Liver (tissue), 3 donors: ENCODE data around the gene SMIM35.

Experiments
- CTCF ChIP-seq: fragments of 150-350 bp; IDR thresholded peaks from 2 replicates; pipeline ENCODE4 v1.5.1; 2017; ENCODE audit warnings: improper control_type of control experiment, low read depth, low read length; ENCODE audit not compliant: missing input control
- EGR1 ChIP-seq, 2 donors: IDR thresholded peaks; 2 replicates each; pipeline ENCODE4 v1.6.1; 2016 to 2018; ENCODE audit warnings: antibody characterized with exemption in 2 of 2, low read depth in 2 of 2
- FOXA2 ChIP-seq: IDR thresholded peaks from 2 replicates; pipeline ENCODE4 v1.6.1; 2016; ENCODE audit warnings: antibody characterized with exemption
- JUND ChIP-seq, 2 donors: IDR thresholded peaks; 2 replicates each; pipeline ENCODE4 v1.6.1; 2016; ENCODE audit warnings: antibody characterized with exemption in 2 of 2
- MAX ChIP-seq: IDR thresholded peaks from 2 replicates; pipeline ENCODE4 v1.6.1; 2016; ENCODE audit warnings: antibody characterized with exemption
- NR2F2 ChIP-seq: IDR thresholded peaks from 2 replicates; pipeline ENCODE4 v1.6.1; 2016; ENCODE audit warnings: antibody characterized with exemption
- RAD21 ChIP-seq, 2 donors: IDR thresholded peaks; 2 replicates each; pipeline ENCODE4 v1.6.1; 2016; ENCODE audit warnings: antibody characterized with exemption in 2 of 2, mild to moderate bottlenecking in 2 of 2
- RXRA ChIP-seq, 2 donors: IDR thresholded peaks; 2 replicates each; pipeline ENCODE4 v1.6.1; 2017 to 2018; ENCODE audit warnings: antibody characterized with exemption in 2 of 2, mild to moderate bottlenecking in 1 of 2
- SP1 ChIP-seq: IDR thresholded peaks from 2 replicates; pipeline ENCODE4 v1.6.1; 2018; ENCODE audit warnings: antibody characterized with exemption, mild to moderate bottlenecking
- TAF1 ChIP-seq: conservative IDR thresholded peaks from 2 replicates; pipeline ENCODE4 v1.6.1; 2016; ENCODE audit warnings: antibody characterized with exemption, mild to moderate bottlenecking
- YY1 ChIP-seq: IDR thresholded peaks from 2 replicates; pipeline ENCODE4 v1.6.1; 2016; ENCODE audit warnings: antibody characterized with exemption, mild to moderate bottlenecking
- TF ChIP-seq, protein P1 (sequence below): IDR thresholded peaks from 2 replicates; pipeline ENCODE4 v1.6.1; 2016; ENCODE audit warnings: antibody characterized with exemption
- TF ChIP-seq, protein P2 (sequence below): IDR thresholded peaks from 2 replicates; pipeline ENCODE4 v1.6.1; 2016; ENCODE audit warnings: antibody characterized with exemption
- TF ChIP-seq, protein P3 (sequence below): IDR thresholded peaks from 2 replicates; pipeline ENCODE4 v1.6.1; 2016; ENCODE audit warnings: antibody characterized with exemption, mild to moderate bottlenecking
- donor health status: healthy.
- donor health status: healthy.

GRCh38 chr11:118111019-118111743 lies 24.4 kb upstream of the SMIM35 start:
- no peak for TF ChIP-seq JUND (IDR thresholded peaks at IDR 0.05)
- no peak for TF ChIP-seq CTCF
- no peak for TF ChIP-seq RAD21 (IDR thresholded peaks at IDR 0.05)
- TF ChIP-seq, protein P1, sequence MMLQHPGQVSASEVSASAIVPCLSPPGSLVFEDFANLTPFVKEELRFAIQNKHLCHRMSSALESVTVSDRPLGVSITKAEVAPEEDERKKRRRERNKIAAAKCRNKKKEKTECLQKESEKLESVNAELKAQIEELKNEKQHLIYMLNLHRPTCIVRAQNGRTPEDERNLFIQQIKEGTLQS: no peak
- TF ChIP-seq, protein P2, sequence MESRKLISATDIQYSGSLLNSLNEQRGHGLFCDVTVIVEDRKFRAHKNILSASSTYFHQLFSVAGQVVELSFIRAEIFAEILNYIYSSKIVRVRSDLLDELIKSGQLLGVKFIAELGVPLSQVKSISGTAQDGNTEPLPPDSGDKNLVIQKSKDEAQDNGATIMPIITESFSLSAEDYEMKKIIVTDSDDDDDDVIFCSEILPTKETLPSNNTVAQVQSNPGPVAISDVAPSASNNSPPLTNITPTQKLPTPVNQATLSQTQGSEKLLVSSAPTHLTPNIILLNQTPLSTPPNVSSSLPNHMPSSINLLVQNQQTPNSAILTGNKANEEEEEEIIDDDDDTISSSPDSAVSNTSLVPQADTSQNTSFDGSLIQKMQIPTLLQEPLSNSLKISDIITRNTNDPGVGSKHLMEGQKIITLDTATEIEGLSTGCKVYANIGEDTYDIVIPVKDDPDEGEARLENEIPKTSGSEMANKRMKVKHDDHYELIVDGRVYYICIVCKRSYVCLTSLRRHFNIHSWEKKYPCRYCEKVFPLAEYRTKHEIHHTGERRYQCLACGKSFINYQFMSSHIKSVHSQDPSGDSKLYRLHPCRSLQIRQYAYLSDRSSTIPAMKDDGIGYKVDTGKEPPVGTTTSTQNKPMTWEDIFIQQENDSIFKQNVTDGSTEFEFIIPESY: no peak
- TF ChIP-seq, protein P3, sequence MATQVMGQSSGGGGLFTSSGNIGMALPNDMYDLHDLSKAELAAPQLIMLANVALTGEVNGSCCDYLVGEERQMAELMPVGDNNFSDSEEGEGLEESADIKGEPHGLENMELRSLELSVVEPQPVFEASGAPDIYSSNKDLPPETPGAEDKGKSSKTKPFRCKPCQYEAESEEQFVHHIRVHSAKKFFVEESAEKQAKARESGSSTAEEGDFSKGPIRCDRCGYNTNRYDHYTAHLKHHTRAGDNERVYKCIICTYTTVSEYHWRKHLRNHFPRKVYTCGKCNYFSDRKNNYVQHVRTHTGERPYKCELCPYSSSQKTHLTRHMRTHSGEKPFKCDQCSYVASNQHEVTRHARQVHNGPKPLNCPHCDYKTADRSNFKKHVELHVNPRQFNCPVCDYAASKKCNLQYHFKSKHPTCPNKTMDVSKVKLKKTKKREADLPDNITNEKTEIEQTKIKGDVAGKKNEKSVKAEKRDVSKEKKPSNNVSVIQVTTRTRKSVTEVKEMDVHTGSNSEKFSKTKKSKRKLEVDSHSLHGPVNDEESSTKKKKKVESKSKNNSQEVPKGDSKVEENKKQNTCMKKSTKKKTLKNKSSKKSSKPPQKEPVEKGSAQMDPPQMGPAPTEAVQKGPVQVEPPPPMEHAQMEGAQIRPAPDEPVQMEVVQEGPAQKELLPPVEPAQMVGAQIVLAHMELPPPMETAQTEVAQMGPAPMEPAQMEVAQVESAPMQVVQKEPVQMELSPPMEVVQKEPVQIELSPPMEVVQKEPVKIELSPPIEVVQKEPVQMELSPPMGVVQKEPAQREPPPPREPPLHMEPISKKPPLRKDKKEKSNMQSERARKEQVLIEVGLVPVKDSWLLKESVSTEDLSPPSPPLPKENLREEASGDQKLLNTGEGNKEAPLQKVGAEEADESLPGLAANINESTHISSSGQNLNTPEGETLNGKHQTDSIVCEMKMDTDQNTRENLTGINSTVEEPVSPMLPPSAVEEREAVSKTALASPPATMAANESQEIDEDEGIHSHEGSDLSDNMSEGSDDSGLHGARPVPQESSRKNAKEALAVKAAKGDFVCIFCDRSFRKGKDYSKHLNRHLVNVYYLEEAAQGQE: no peak
- TF ChIP-seq RXRA (IDR thresholded peaks at IDR 0.05): no peak
- no peak for TF ChIP-seq YY1
- TF ChIP-seq TAF1: no peak
- TF ChIP-seq SP1: no peak
- TF ChIP-seq MAX: no peak
- TF ChIP-seq FOXA2: no peak
- no peak for TF ChIP-seq EGR1 (IDR thresholded peaks at IDR 0.05; ENCODE audit: low read depth in 2 of 2)
- no peak for TF ChIP-seq NR2F2
